ENCODE data around the gene IL31RA.
"Not testable (repeated sequence)": the region's sequence is repeated elsewhere in the genome, so short reads cannot be mapped to it uniquely, and the experiment has no call there.

Gene IL31RA

GRCh38 chr5:55850839-55851674, at the start of gene IL31RA:
IL31RA (plus strand) TSS chr5:55851357; CDS start chr5:55851571, 214 bp downstream.
- DNase-seq = no peak

- not testable (repeated sequence) for DNase-seq
Observed at GRCh38 chr5:55808814-55809213, 42.3 kb upstream of the IL31RA start.

- DNase-seq = not testable (repeated sequence)
Observed at GRCh38 chr5:55815939-55816338, 35.2 kb upstream of the IL31RA start.

GRCh38 chr5:55816342-55816741, 34.8 kb upstream of the IL31RA start:
- DNase-seq = no peak

- no peak for DNase-seq
Observed at GRCh38 chr5:55817030-55817429, 34.1 kb upstream of the IL31RA start.

GRCh38 chr5:55820488-55820887, 30.7 kb upstream of the IL31RA start:
- DNase-seq = no peak

GRCh38 chr5:55821731-55822512, 29.2 kb upstream of the IL31RA start:
- DNase-seq = no peak

GRCh38 chr5:55823151-55823796, 27.9 kb upstream of the IL31RA start:
- DNase-seq = no peak

- DNase-seq = no peak
Observed at GRCh38 chr5:55829956-55830355, 21.2 kb upstream of the IL31RA start.

GRCh38 chr5:55832446-55832845, 18.7 kb upstream of the IL31RA start:
- no peak for DNase-seq

- no peak for DNase-seq
Observed at GRCh38 chr5:55836191-55836590, 15.0 kb upstream of the IL31RA start.

GRCh38 chr5:55841976-55842375, 9.2 kb upstream of the IL31RA start:
- DNase-seq = no peak

GRCh38 chr5:55847837-55848236, 3.3 kb upstream of the IL31RA start:
- DNase-seq = no peak

- no peak for DNase-seq
Observed at GRCh38 chr5:55848783-55849182, 2.4 kb upstream of the IL31RA start.

- no peak for DNase-seq
Observed at GRCh38 chr5:55851675-55851979, 470 bp downstream of the IL31RA start.

GRCh38 chr5:55852503-55852902, 1.3 kb downstream of the IL31RA start:
- DNase-seq = no peak

GRCh38 chr5:55853041-55853670, 2.0 kb downstream of the IL31RA start:
- no peak for DNase-seq

GRCh38 chr5:55853818-55854217, 2.7 kb downstream of the IL31RA start:
- no peak for DNase-seq

GRCh38 chr5:55855509-55855908, 4.4 kb downstream of the IL31RA start:
- no peak for DNase-seq

- no peak for DNase-seq
Observed at GRCh38 chr5:55856516-55857246, 5.5 kb downstream of the IL31RA start.

- DNase-seq = no peak
Observed at GRCh38 chr5:55857247-55857640, 6.1 kb downstream of the IL31RA start.
